Fibroblast of skin of left quadriceps (primary cell): ENCODE data around the gene RAI1.

Experiments used
- DNase-seq, 2 experiments: peaks; one replicate each; pipeline ENCODE4 v3.0.0-alpha.2; 2013; ENCODE audit warnings: low read depth in 2 of 2

Gene RAI1

DNA sequence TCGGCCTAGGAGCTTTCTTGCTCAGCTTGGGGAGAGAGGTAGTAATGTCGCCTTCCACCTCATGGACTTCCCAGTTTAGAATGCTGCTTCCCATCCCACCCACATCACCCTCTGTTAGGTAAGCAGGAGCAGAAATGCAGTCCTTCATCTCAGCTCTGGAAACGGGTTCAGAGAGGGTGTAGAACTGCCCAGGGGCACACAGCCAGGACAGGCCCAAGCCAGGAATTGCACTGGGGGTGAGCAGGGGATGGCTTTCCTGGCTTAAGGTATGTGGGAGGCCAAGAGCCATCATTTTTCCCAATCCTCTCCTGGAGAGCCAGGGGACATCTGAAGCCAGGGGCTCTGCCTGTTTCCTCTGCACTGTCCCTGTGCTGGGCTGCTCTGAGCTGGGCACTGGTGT is 33.6 kb downstream of the RAI1 start:
- DNase-seq = no peak

GRCh38 chr17:17716837-17717523 is 35.7 kb downstream of the RAI1 start:
- DNase-seq = no peak

- DNase-seq = no peak
Measured at GRCh38 chr17:17718251-17718650, 37.0 kb downstream of the RAI1 start.

DNA sequence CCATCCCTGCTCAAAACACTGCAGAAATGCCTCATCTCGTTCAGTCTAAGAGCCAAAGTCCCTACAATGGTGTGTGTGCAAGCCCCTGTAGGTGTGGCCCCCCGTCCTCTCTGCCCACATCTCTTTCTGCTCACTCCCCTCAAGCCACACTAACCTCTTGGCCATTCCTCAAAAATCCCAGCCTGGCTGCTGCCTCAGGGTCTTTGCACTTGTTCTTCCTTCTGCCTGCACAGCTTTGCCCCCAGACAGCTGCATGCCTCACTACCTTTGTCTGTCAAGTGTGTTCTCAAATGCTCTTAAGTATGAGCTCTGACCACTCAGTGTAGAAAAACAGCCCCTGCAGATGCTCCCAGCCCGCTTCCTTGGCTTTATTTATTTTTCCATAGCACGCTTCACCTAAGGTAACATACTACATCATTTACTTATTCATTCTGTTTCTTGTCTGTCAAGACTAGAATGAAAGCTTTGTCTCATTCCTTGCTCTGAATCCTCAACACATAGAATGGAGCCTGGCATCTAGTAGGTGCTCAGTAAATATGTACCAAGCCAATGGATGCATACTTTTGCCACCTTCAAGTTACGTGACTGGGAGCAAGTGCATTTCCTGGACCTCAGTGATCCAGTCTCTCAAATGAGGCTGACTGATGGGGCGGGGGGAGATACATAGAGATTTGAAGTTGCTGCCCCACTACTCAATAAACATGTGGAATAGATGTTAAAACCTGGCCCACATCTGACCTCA is 38.1 kb downstream of the RAI1 start:
- no peak for DNase-seq

GRCh38 chr17:17719966-17720543 is 38.8 kb downstream of the RAI1 start:
- no peak for DNase-seq

GRCh38 chr17:17721140-17721668 is 39.9 kb downstream of the RAI1 start:
- DNase-seq = no peak

- DNase-seq = no peak
Measured at GRCh38 chr17:17722081-17722905, 41.0 kb downstream of the RAI1 start.

GRCh38 chr17:17722906-17723353 is 41.7 kb downstream of the RAI1 start:
- no peak for DNase-seq

DNA sequence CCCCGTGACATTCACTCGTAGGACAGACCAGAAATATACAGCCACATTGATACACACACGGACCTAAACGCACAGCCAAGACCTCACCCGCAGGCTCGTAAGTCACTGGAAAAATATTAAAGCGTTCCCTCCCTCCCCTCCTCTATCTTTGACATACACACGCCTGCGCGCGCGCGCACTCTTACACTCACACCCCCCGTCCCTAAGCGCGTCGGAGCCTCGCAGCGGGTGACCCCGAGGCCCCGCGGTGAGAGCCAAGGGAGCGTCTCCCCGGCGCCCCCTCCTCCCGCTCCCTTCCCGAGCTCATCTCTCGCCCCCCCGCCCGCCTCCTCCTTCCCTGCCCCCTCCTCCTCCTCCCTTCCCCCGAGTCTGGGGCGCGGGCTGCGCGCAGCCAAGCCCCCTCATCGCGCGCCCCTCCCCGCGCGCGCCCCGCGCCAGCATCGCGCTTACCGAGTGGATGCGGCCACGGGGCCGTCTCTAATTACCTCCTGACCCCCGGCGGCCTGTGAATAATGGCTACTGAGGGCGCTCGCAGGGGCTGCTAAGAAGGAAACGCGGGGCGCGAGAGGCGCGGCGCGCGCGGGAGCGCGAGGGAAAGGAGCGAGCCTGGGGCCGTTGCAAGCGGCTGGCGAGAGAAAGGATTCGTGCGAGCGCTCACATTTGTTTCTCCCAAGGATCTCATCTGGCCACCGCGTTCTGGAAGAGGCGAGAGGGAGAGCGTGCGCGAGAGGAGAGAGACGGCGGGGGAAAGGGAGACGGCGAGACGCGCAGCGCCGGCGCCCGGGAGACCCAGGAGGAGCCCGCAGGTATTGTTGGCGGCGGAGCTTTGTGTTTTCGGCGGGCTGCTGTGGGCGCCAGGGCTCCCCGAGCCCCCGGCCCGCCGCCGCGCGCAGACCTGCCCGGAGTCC is 42.4 kb downstream of the RAI1 start:
- peak in 1 of 2 experiments; percentile 45 for DNase-seq

DNA sequence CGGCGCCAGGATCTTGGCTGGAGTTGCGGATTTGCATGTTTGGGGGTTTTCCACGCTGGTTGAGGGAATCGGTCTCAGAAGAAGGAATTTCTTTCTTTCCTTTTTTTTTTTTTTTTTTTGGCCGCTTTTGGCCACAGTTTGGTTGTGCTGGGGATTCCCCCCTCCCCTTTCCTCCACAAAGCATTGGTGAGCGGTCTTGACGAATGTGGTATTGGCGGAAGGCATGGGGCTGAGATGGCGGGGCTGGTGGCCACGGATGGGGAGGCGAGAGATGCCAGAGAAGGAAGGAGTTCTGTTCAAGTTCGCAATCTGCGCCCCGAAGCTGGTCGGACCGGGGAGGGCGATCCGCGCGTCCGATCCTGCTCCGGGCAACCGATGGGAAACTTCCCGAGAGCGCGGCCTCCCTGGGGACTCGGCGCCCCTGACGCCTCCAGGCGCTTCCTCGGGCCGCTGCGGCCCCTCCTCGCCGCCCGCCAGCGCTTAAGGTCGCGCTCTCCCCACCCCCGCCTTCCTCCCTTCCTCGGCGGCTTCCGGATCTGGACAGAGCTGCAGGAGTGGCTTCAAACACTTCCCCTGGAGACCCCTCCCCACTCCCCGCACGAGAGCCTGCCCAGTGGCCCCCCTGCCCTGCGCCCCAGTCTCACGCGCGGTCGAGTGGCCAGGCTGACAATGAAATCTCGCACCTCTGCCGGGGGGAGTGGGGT is 43.2 kb downstream of the RAI1 start:
- no peak for DNase-seq

- no peak for DNase-seq
Measured at GRCh38 chr17:17725011-17725751, 43.9 kb downstream of the RAI1 start.

DNA sequence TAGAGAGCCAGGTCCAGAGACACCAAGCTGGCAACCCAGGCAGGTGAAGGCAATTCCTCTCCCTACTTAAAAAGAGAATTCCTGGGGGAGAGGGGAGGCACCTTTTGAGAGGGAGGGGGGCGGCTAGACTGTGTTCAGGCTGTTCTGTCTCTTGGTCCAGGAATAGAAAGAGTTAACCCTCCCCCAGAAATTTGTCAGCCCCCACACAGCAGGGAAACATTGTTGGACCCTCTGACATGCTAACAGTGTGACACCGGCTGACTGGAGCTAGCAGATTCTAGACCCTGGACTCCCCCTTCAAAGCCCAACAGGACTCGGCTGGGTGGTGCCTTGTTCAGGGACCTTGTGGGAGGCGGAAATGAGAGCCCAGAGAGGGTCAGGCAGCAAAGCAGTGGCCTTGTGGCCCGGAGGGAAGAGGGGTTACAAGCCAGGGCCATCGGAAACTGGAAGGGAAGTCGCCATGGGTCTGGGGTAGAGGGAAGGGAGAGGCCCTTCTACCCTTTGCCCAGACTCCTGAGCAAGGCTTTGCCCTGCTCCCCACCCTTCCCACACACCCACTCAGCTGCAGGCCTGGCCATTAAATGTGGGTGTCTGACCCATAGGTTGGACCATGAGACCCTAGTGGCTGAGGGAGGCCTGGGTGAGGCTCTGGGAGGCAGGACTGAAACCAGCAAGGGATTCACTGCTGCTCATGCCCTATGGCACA is 44.6 kb downstream of the RAI1 start:
- no peak for DNase-seq

GRCh38 chr17:17726458-17727060 is 45.3 kb downstream of the RAI1 start:
- no peak for DNase-seq

- DNase-seq = no peak
Measured at GRCh38 chr17:17727111-17727659, 45.9 kb downstream of the RAI1 start.

DNA sequence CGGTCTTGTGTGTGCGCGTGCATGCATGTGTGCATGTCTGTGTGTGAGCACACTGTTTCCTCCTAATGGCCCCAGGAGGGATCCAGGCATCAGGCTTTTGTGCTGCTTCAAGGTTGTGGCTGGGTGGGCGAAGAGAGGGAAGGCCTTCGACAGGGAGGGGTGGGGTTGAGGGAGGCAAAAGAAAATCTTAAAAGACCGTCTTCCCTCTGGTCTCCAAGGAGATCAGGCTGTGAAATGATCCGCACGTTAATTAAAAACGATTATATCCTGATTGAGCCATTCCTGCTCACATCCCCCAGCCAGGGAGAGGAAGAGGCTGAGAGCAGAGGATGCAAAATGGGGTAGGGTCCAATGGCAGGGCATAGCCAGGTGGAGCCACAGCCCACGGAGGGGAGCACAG is 46.9 kb downstream of the RAI1 start:
- no peak for DNase-seq

DNA sequence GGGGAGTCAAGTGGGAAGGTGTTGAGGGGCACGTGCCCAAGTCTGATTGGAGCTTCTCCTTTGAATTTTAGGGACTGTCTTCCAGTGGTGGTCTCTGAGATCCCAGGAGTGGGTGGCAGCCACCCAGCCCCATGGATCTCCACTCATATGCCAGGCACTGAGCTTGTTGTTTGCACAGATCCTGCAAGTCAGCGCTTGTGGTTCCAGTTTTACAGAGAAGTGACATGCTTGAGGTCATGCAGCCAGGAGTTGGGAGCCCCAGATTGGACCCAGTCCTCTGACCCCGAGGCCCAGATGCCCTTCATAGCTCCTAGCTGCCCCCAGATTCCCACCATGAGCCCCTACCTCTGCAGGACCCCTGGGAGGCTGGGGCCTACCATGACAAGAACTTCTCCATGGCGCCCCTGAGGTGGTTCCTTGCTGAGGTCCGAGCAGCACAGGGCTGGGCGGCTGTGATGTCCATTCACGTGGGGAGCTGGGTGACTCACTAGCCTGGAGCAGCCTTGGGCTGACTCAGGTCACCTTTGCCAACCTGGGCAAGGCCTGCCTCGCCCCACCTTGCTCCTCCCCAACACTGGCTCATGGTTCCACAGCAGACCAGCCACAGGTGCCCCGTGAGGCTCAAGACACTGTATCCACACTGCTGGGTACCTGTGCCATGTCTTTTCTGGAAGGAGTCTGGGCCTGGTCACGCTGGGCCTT is 47.4 kb downstream of the RAI1 start:
- no peak for DNase-seq

- DNase-seq = no peak
Measured at GRCh38 chr17:17729620-17730249, 48.5 kb downstream of the RAI1 start.
